ENCODE data around the gene UBR1.
"Not testable (repeated sequence)": the region's sequence is repeated elsewhere in the genome, so short reads cannot be mapped to it uniquely, and the experiment has no call there.

Gene UBR1

DNA sequence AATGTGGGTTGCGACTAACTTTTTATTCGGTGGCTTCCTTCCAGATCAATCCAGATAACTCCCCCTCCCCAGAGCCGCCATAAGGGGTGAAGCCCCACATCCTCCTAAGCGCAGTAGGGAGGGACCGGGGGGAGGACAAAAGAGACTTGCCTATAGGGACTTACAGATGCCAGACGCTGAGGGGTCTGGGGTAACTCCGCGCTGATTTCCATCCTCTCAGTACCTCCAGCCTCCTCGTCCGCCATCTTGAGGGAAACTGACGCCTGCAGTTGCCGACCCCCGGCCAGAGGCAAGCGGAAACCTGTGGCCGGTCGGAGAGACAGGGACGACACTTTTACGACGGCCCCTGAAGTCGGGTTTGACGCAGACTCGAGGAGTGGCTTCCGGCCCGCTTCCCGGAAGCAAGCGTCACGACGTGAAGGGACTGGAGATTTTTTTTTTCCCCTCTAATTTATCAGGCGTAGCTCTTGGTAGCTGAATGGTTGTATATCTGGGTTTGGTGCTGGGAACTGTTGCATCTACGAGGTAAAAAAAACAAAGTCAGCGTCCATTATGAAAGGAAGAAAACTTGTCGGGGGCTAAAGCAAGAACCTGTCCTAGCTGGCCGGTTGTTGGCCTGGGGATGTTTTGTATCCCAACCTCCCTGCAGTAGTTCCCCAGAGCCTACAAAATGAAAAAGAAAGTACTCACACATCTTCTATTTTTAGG, at the start of gene UBR1:
TSS of gene UBR1 (minus strand) at position 261 of the 708 bp plus-strand sequence. CDS start at position 245, 16 bp downstream.
- in situ Hi-C loops (cut with HindIII; ENCODE audit: low sequenced_read_pairs), result no loop called here

DNA sequence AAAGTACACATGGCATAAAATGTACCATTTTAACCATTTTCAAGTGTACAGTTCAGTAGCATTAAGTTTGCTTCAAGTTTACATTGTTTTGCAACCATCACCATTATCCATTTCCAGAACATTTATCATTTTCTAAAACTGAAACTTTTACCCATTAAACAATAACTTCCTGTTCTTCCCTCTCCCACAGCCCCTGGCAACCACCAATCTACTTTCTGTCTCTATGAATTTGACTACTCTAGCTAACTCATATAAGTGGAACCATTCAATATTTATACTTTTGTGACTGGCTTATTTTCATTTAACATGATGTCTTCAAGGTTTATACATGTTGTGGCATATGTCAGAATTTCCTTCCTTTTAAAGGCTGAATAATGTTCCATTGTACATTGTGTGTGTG, 47.4 kb upstream of the UBR1 start:
- in situ Hi-C loops (cut with HindIII; ENCODE audit: low sequenced_read_pairs), result no loop called here

DNA sequence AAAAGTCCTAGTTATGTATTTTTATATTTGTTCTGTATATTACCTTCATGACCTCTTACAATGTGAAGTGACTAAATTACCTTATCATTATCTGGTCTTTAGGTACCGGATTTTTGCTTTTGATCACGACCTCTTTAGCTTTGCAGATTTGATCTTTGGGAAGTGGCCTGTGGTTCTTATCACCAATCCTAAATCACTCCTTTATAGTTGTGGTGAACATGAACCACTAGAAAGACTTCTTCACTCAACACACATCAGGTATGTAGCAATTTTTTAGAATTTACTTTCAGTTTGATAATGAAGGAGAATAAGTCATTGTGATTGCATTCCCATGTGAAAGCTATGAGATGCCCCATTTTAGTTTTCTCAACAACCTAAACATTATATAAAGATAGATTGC, 45.9 kb upstream of the UBR1 start:
- in situ Hi-C loops (cut with HindIII; ENCODE audit: low sequenced_read_pairs), result no loop called here

DNA sequence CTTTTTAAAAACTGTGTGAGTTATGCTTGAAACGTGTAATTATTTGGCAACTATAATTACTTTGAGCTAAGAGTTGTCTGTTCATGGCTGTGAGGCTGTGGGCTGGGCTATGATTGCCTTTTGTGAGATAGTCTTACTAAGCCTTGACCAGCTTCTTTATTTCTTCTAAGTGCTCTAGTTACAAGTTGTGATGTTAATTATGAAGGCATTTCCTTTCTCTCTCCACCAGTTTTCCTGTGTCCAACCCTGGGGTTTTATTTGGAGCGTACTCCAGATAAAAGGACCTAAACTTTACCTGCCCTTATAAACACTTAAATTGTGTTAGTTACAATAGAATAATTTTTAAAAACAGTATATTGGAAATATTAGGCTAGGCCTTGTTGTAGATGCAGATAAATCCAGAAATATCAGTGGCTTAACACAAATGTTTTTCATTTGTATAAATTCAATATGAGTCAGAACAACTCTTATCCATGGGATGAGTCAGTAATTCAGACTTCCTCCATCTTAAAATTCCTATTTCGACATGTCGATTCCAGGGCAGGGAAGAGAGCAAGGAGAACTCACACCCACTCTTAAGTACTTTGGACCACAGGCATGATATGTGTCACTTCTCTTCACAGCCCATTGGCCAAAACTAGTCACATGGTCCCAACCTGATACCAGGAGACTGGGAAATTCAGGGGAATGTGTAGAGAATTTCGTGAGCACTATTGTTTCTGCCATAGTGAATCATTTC, 44.5 kb upstream of the UBR1 start:
- in situ Hi-C loops (cut with HindIII; ENCODE audit: low sequenced_read_pairs), result no loop called here

DNA sequence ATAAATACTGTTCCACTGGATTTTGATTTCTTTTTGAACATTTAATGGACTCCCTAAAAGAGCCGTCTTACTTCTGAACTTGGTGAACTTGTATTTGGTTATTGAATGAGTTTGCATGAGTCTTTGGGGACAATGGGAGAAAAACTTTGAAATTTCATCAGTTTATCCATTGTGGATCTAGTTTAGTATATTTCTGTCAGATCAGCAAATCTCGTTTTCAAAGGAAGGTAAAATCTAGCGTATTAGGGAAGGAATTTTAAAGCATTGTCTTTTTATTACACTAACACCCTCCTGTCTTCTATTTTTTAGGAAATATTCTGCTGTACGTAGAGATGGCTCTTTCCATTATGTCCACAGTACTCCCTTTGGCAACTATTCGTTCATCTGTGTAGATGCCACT, 40.3 kb upstream of the UBR1 start:
- in situ Hi-C loops (cut with HindIII; ENCODE audit: low sequenced_read_pairs), result no loop called here

DNA sequence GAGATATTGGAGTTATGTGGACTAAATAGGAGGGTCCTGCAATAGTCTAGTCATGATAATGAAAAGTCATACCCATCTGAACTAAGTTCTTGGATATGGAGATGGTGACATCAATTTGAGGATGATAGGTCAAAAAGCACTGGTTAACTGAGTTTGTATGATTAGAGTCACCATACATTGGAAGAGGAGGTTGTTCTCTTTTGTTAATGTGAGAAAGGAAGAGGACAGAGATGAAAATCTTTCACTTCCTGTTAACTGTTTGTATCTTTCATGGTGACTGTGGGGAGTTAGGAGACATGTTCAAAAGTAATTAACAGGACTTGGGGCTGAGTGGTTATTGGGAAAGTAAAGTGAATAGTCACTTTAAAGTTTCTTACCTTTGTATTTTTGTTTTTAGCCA, 38.7 kb upstream of the UBR1 start:
- in situ Hi-C loops (cut with HindIII; ENCODE audit: low sequenced_read_pairs), result no loop called here

DNA sequence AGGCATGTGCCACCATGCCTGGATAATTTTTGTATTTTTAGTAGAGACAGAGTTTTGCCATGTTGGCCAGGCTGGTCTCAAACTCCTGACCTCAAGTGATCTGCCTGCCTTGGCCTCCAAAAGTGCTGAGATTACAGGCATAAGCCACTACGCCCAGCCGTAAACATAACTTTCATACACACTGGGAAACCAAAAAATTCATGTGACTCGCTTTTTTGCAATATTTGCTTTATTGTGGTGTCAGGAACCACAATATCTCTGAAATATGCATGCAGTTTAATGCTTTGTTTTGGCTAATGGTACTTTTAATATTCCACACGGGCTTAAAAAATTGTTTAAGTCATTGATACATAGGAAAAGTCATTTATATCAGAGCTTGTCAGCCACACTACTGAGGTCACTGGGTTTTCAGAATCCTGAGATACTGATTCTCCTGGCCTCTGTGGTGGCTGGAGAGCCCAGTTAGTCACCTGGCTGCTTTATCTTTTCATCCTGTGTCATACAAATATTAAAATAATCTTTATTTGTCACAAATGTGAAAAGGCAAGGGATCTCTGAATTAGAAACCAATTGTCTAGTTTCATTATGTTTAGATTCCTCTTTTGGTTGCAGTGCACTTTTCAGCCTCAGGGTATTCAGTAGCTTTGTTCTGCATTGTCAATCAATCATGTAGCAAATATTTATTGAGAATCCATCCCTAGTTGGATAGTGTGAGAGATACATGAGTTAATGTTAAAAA, 37.5 kb upstream of the UBR1 start:
- in situ Hi-C loops (cut with HindIII; ENCODE audit: low sequenced_read_pairs), result no loop called here

DNA sequence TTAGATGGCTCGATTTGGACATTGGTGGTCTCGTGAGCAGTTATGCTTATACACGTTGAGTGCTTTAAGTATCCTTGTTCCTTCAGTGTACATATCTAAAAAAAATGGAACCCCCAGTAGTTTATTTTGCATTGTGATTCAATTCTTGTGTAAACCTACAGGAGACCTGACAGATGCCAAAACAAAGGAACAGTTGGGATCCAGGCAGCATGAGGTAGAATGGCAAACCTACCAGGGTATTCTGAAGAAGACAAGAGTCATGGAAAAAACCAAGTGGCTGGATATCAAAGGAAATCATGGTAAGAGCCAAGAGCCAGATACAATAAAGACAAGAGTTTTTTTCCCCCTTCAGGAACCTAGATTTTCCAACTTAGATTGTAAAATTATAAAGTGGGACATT, 29.5 kb upstream of the UBR1 start:
- in situ Hi-C loops (cut with HindIII; ENCODE audit: low sequenced_read_pairs), result no loop called here

DNA sequence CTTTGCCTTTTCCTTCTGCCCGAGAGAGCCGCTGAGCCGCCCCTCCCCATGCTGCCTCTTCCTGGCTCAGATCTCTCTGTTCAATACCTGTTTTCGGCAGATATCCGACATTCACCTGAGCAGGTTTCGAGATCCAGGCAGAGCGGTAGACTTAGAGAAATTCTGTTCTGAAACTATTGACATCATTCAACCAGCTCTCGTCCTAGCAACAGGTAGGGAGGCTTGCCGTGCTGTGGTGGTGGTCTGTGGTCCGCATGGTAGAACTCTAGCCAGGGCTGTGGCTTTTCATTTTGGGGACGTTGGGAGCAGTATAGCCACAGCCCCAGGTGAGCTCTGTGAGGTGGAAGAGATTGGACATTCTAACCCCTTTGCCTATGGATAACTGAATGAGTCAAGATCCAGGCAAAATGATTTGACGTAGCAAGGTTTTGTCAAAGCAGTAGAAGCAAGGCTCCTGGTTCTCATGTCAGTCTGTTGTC, 28.4 kb upstream of the UBR1 start:
- in situ Hi-C loops (cut with HindIII; ENCODE audit: low sequenced_read_pairs), result no loop called here

DNA sequence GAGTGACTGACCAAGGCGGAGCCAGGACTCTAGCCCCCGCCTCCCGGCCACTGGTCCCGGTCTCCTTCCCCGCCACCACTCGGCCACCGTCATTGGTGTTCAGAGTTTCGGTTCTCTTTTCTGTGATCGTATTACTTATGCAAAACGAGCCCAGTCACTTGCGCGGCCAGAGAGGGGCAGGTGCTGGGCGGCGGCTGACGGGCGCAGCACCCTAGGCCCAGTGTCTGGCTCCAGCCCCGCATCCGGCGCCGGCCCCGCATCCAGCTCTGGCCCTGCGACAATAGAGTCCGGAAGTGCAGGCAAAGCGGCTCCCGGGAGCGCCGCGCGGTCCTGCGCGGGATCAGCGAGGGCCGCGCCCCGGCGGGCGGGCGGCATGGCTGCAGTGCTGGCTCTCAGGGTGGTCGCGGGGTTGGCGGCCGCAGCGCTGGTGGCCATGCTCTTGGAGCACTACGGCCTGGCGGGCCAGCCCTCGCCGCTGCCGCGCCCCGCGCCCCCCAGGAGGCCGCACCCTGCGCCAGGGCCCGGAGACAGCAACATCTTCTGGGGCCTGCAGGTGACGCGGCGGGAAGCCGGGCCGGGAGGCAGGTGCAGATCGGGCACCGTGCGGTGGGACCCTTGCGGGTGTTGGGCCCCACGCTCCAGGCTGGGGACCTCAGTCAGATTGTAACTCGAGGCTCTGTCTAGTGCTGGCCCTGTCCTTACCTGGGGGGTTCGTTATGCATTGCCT, 27.8 kb upstream of the UBR1 start, which contains the start of gene TMEM62:
TSS of gene TMEM62 (plus strand) at position 157 of the 727 bp plus-strand sequence. CDS start at position 374, 217 bp downstream.
- in situ Hi-C loops (cut with HindIII; ENCODE audit: low sequenced_read_pairs), result no loop called here

DNA sequence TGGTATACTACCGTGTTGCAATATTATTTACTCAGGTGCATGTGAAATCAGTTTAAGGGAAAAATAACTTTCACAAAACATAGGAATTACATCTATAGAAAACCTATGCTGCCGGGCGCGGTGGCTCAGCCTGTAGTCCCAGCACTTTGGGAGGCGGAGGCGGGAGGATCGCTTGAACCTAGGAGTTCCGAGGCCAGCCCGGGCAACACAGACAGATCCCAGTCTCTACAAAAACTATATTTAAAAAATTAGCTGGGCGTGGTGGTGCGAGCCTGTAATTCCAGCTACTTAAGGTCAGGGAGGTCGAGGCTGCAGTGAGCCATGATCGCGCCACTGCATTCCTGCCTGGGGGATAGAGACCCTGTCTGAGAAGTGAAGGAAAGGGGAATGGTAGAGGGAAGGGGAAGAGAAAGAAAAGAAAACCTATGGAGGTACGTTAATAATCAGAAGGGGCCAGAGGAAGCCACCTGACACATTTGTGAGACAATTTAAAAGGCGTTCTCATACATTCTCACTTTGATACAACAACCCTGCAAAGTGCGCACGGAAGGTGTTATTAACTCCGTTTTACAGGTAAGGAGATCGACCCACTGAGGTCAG, 27.1 kb upstream of the UBR1 start:
- in situ Hi-C loops (cut with HindIII; ENCODE audit: low sequenced_read_pairs), result no loop called here

DNA sequence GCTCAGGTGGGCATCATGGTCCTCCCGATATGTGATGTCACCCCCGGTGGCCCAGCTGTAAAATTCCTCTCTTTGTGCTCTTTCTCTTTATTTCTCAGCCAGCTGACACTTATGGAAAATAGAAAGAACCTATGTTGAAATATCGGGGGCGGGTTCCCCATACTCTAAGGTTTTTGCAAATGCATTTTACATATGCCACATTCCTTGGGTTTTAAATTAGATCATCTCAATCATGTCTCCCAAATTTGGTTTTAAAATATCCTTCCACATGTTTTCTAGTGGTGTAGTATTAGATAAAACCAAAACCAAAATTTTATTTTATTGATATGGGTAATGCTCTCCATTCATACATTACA, 23.1 kb upstream of the UBR1 start:
- in situ Hi-C loops (cut with HindIII; ENCODE audit: low sequenced_read_pairs), result no loop called here

DNA sequence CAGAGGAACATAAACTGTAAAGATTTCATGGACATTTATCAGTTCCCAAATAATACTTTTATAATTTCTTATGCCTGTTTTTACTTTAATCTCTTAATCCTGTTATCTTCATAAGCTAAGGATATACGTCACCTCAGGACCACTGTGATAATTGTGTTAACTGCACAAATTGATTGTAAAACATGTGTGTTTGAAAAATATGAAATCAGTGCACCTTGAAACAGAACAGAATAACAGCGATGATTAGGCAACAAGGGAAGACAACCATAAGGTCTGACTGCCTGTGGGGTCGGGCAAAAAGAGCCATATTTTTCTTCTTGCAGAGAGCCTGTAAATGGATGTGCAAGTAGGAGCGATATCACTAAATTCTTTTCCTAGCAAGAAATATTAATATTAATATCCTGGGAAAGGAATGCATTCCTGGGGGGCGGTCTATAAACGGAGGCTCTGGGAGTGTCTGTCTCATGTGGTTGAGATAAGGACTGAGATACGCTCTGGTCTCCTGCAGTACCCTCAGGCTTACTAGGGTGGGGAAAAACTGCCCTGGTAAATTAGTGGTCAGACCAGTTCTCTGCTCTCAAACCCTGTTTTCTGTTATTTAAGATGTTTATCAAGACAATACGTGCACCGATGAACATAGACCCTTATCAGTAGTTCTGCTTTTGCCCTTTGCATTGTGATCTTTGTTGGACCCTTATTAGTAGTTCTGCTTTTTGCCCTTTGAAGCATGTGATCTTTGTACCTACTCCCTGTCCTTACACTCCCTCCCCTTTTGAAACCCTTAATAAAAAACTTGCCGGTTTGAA, 22.5 kb upstream of the UBR1 start:
- in situ Hi-C loops (cut with HindIII; ENCODE audit: low sequenced_read_pairs), result not testable (repeated sequence)

DNA sequence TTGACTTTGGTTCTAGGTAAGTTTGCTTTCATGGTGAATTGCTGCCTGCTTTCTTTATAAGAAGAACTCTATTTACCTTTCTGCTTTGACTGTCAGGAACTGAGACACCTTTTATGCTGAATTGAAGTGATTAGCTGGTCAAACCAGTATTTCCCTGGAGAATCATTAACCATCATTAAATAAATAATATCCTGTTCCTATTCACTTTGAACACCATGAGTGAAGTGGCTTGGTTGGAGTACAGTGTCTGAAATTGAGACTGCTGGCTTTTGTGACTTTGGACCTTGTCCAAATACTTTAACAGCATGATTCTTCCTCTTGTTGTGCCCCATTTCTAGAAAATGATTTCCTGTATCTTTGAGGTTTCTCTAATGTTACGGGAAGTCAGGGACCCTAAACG, 21.9 kb upstream of the UBR1 start:
- in situ Hi-C loops (cut with HindIII; ENCODE audit: low sequenced_read_pairs), result no loop called here

DNA sequence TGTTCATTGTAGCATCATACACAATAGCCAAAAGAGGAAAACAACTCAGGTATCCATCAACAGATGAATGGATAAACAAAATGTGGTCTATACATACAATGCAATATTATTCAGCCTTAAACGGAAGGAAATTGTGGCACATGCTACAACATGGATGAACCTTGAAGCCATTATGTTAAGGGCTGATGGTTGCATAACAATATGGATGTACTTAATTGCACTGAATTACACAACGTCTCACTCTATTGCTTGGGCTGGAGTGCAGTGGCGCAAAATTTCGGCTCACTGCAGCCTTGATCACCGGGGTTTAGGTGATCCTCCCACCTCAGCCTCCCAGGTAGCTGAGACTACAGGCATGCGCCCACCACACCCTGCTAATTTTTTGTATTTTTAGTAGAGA, 20.5 kb upstream of the UBR1 start:
- in situ Hi-C loops (cut with HindIII; ENCODE audit: low sequenced_read_pairs), result no loop called here

DNA sequence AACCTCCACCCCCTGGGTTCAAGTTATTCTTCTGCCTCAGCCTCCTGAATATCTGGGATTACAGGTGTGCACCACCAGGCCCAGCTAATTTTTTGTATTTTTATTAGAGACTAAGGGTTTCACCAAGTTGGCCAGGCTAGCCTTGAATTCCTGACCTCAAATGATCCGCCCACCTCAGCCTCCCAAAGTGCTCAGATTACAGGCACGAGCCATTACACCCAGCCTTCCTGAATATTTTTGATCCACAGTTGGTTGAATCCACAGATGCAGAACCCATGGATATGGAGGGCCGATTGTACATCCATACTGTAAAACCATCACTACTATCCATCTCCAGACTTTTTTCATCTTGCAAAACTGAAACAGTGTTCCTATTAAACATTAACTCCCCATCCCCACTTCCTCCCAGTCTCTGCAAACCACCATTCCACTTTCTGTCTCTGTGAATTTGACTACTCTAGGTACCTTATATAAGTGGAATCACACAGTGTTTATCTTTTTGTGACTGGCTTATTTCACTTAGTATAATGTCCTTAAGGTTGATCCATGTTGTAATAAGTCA, 19.3 kb upstream of the UBR1 start:
- in situ Hi-C loops (cut with HindIII; ENCODE audit: low sequenced_read_pairs), result no loop called here

DNA sequence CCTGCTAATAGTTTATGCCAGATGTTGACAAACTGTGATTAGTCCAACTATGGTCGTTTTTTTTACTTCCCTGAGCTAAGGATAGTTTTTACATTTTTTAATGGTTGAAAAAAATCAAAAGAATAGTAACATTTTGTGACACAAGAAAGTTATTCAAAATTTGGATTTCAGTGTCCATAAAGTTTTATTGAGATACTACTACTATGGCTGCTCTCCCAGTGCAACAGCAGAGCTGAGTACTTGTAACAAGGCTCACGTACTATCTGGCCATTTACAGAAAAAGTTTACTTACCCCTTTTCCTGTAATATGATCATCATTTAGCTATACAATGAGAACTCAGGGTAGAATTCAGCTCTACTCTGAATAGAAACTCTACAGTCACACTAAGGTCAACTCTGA, 16.0 kb upstream of the UBR1 start:
- in situ Hi-C loops (cut with HindIII; ENCODE audit: low sequenced_read_pairs), result no loop called here

DNA sequence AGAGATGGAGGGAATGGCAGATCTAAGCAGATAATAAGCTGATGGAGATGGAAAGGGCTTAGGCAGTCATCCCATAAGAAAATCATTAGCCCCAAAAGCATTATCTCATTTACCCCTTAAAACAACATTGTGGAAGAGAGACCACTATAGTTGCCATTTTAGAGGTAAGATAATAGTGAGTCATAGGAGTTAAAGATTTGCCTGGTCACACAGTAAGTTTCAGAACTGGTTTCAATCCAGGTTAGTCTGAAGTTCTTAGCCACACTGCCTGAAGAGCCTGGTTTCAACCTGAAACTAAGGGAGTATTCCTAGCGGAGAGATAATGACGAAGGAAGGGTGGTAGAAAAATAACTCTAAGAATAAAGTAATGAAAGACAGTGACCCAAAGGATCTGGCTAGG, 13.0 kb upstream of the UBR1 start:
- in situ Hi-C loops (cut with HindIII; ENCODE audit: low sequenced_read_pairs), result no loop called here

DNA sequence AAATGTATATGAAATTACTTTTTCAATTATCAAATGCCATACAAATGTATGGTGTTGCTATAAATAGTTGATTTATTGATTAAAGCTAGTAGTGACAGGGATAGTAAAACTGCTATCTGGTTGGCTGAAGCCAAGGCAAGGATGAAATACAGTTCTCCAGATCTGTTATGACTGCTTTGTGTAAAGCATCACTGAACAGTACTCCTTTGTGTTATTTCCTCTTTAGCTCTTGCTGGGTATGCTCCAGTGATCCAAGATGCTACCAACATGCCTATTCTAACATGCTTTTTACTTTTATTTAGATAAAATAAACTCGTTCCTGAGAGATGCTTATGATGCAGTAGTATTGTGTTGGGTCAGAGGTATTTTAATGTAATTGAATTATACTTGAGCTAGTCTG, 12.4 kb upstream of the UBR1 start:
- in situ Hi-C loops (cut with HindIII; ENCODE audit: low sequenced_read_pairs), result no loop called here

DNA sequence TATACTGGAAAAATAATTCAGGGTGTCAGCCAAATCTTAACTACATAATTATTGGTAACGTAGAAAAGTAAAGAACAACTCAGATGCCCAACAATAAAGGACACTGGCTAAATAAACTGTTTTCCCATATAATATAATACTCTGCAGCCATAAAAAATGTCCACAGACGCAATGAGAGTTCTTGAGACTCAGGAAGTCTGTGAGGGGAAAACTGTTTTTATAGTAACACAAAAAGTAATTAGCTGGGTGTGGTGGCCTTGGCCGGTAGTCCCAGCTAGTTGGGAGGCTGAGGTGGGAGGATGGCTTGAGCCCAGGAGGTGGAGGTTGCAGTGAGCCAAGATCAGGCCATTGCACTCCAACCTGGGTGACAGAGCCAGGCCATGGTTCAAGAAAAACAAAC, 5.5 kb upstream of the UBR1 start:
- in situ Hi-C loops (cut with HindIII; ENCODE audit: low sequenced_read_pairs), result no loop called here

All from endothelial cell of hepatic sinusoid (primary cell).